Neural cell (in vitro differentiated cells): ENCODE data around the gene UNC119B. TPM values are rescaled to one million over a fixed set of nuclear protein-coding genes. Genes with fewer than 3 reads are reported as not detected.

Experiments
- H2AFZ ChIP-seq: fragments of 200-600, 300-800 bp; sonication (generic), shearing (Covaris generic); 2 replicates; pipeline ENCODE4 v1.6.0; 2014; ENCODE audit warnings: low read depth, mild to moderate bottlenecking, antibody characterized with exemption, low read length, moderate library complexity
- H3F3A ChIP-seq: fragments of 200-600 bp; shearing (Covaris generic); 2 replicates; pipeline ENCODE4 v1.6.1; 2016; ENCODE audit warnings: mild to moderate bottlenecking, moderate library complexity, mixed read lengths, antibody characterized with exemption, low read length; ENCODE audit not compliant: insufficient read depth, poor library complexity, severe bottlenecking
- H3K27ac ChIP-seq: fragments of 200-600, 300-800 bp; sonication (generic), shearing (Covaris generic); 2 replicates; pipeline ENCODE4 v1.5.1; 2014; ENCODE audit warnings: mild to moderate bottlenecking, low read length, moderate library complexity
- H3K27me3 ChIP-seq: fragments of 300-800, 200-600 bp; sonication (generic), shearing (Covaris generic); 2 replicates; pipeline ENCODE4 v1.6.0; 2014; ENCODE audit warnings: mild to moderate bottlenecking, low read depth, low read length, moderate library complexity; ENCODE audit not compliant: insufficient read depth
- H3K36me3 ChIP-seq: fragments of 300-800, 200-600 bp; sonication (generic), shearing (Covaris generic); 2 replicates; pipeline ENCODE4 v1.5.1; 2014; ENCODE audit warnings: mild to moderate bottlenecking, antibody characterized with exemption, low read length, moderate library complexity; ENCODE audit not compliant: insufficient read depth
- H3K4me2 ChIP-seq: fragments of 300-800, 200-600 bp; sonication (generic), shearing (Covaris generic); 2 replicates; pipeline ENCODE4 v1.6.0; 2014; ENCODE audit warnings: mild to moderate bottlenecking, low read length
- H3K4me3 ChIP-seq: fragments of 300-800, 200-600 bp; sonication (generic), shearing (Covaris generic); 2 replicates; pipeline ENCODE4 v1.5.1; 2014; ENCODE audit warnings: mild to moderate bottlenecking, low read length, moderate library complexity
- H3K79me2 ChIP-seq: fragments of 200-600 bp; shearing (Covaris generic); replicated peaks from 2 replicates; pipeline ENCODE4 v1.6.0; 2014; ENCODE audit warnings: mild to moderate bottlenecking, low read length, moderate library complexity; ENCODE audit not compliant: insufficient read depth
- H3K9ac ChIP-seq: fragments of 300-800, 200-600 bp; sonication (generic), shearing (Covaris generic); 2 replicates; pipeline ENCODE4 v1.6.1; 2016; ENCODE audit warnings: mild to moderate bottlenecking, low read length, mixed read lengths
- H3K9me2 ChIP-seq: fragments of 200-600 bp; shearing (Covaris generic); 2 replicates; pipeline ENCODE4 v1.6.1; 2016; ENCODE audit warnings: mild to moderate bottlenecking, low read length, mixed read lengths; ENCODE audit not compliant: insufficient read depth
- H3K9me3 ChIP-seq: fragments of 200-600, 300-800 bp; sonication (generic), shearing (Covaris generic); 2 replicates; pipeline ENCODE4 v1.6.1; 2016; ENCODE audit warnings: mild to moderate bottlenecking, mixed run types, low read length, moderate library complexity, mixed read lengths
- H4K20me1 ChIP-seq: fragments of 200-600 bp; shearing (Covaris generic); 2 replicates; pipeline ENCODE4 v1.6.1; 2016; ENCODE audit warnings: mild to moderate bottlenecking, mixed run types; ENCODE audit not compliant: insufficient read depth
- CTCF ChIP-seq: fragments of 450-650 bp; IDR thresholded peaks from 2 replicates; pipeline ENCODE4 v1.5.1; 2014; ENCODE audit warnings: antibody characterized with exemption, mild to moderate bottlenecking, moderate library complexity; ENCODE audit not compliant: poor library complexity, severe bottlenecking
- EP300 ChIP-seq: fragments of 450-650 bp; conservative IDR thresholded peaks from 2 replicates; pipeline ENCODE4 v1.6.1; 2014; ENCODE audit warnings: antibody characterized with exemption, mild to moderate bottlenecking, moderate library complexity; ENCODE audit not compliant: poor library complexity, severe bottlenecking
- EZH2 ChIP-seq: fragments of 200-600, 300-800 bp; shearing (Covaris generic), sonication (generic); IDR thresholded peaks from 2 replicates; pipeline ENCODE4 v1.6.1; 2014; ENCODE audit warnings: antibody characterized with exemption, low read length, borderline replicate concordance, mild to moderate bottlenecking; ENCODE audit not compliant: insufficient read depth, poor library complexity, severe bottlenecking
- MXI1 ChIP-seq: fragments of 450-650 bp; conservative IDR thresholded peaks from 2 replicates; pipeline ENCODE4 v1.6.1; 2014; ENCODE audit warnings: antibody characterized with exemption, mild to moderate bottlenecking; ENCODE audit not compliant: poor library complexity, severe bottlenecking
- POLR2AphosphoS5 ChIP-seq: IDR thresholded peaks from 2 replicates; pipeline ENCODE4 v1.6.1; 2012
- RAD21 ChIP-seq: fragments of 450-650 bp; conservative IDR thresholded peaks from 2 replicates; pipeline ENCODE4 v1.6.1; 2014; ENCODE audit warnings: antibody characterized with exemption, mild to moderate bottlenecking, moderate library complexity
- REST ChIP-seq: IDR thresholded peaks from 2 replicates; pipeline ENCODE4 v1.6.1; 2012; ENCODE audit warnings: borderline replicate concordance
- SMC3 ChIP-seq: fragments of 450-650 bp; conservative IDR thresholded peaks from 2 replicates; pipeline ENCODE4 v1.6.1; 2014; ENCODE audit warnings: antibody characterized with exemption, mild to moderate bottlenecking, moderate library complexity; ENCODE audit not compliant: poor library complexity
- TAF1 ChIP-seq: IDR thresholded peaks from 2 replicates; pipeline ENCODE4 v1.6.1; 2012; ENCODE audit warnings: low read depth
- polyA plus RNA-seq: library from polyadenylated mRNA; depleted of rRNA; stranded (reverse); fragments of >200 nt; gene quantifications from 2 replicates; pipeline ENCODE4 v1.2.3, GENCODE V29; 2014

Gene UNC119B
- polyA plus RNA-seq, 1 donor from 2014 or later, result 17.3 TPM

GRCh38 chr12:120755269-120755668 lies 45.0 kb downstream of the UNC119B start:
- TF ChIP-seq CTCF (no peak), MXI1 (no peak), EZH2 (no peak), POLR2AphosphoS5 (no peak), REST (no peak), RAD21 (no peak), TAF1 (no peak), SMC3 (no peak), EP300 (no peak)
- Histone ChIP-seq H3K9ac (no peak overlapping the region), H3F3A (no peaks in the 10 kb centered on the region), H2AFZ (no peak overlapping the region), H4K20me1 (no peaks in the 10 kb centered on the region), H3K27ac (no peak overlapping the region), H3K79me2 (no peaks in the 10 kb centered on the region), H3K27me3 (no peaks in the 10 kb centered on the region), H3K9me3 (no peaks in the 10 kb centered on the region), H3K9me2 (no peaks in the 10 kb centered on the region), H3K36me3 (no peaks in the 10 kb centered on the region), H3K4me3 (no peak overlapping the region), H3K4me2 (no peak overlapping the region)

- Histone ChIP-seq H3F3A (no peaks in the 10 kb centered on the region), H3K27me3 (no peaks in the 10 kb centered on the region), H3K79me2 (no peaks in the 10 kb centered on the region), H3K9ac (no peak overlapping the region), H3K9me3 (no peaks in the 10 kb centered on the region), H4K20me1 (no peaks in the 10 kb centered on the region), H3K36me3 (no peaks in the 10 kb centered on the region), H3K27ac (no peak overlapping the region), H3K4me2 (no peak overlapping the region), H3K9me2 (no peaks in the 10 kb centered on the region), H3K4me3 (no peak overlapping the region), H2AFZ (no peak overlapping the region)
- TF ChIP-seq RAD21 (no peak), TAF1 (no peak), CTCF (no peak), POLR2AphosphoS5 (no peak), SMC3 (no peak), MXI1 (no peak), REST (no peak), EP300 (no peak), EZH2 (no peak)
These were observed 47.0 kb downstream of the UNC119B start for GRCh38 chr12:120757226-120757742.
